Ecto neural progenitor cell (in vitro differentiated cells): ENCODE measurements around the gene C17orf78.
"Not testable (repeated sequence)": the region's sequence is repeated elsewhere in the genome, so short reads cannot be mapped to it uniquely, and the experiment has no call there.

Experiments
- DNase-seq: peaks from one replicate; pipeline ENCODE4 v3.0.0-alpha.2; 2018; ENCODE audit warnings: low spot score

C17orf78 gene

GRCh38 chr17:37375706-37376105, at the start of gene C17orf78:
C17orf78 (plus strand) TSS chr17:37375985; CDS start chr17:37376093, 108 bp downstream.
- DNase-seq: no peak

DNA sequence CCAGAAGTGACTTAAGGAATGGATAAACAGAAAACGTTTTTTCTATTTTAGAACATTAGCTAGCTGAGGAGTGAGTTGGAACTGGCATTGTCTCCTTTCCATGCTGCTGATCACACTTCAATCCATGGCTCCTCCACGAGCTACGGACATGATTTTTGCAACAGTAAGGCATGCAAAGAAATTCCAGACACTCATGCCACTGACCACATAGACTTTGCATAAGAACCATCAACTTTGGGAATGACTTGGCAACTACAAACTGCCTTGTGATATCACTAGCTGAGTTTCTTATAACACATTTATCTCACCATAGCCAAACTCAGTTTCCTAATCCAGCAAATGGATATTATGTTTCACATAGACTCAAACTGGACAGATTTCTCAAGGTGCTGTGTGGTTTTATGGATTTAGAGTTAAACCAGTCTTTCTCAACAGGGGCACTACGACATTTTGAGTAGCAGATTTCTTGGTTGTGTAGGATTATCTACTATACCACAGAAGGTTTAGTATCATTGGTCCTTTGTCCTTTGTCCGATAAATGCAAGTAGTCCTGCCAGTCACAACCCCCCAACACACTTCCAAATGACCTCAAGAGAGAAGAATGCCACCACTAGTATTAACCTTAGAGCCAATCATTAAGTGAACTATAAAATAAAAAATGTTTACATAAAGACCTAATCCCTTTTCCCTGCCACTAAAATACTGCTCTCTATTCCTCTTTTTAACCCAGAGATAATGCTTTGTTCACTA, 48.3 kb upstream of the C17orf78 start:
- DNase-seq: no peak

GRCh38 chr17:37338847-37339246, 36.9 kb upstream of the C17orf78 start:
- DNase-seq: no peak

- no peak for DNase-seq
Observed at GRCh38 chr17:37339321-37339720, 36.5 kb upstream of the C17orf78 start.

DNA sequence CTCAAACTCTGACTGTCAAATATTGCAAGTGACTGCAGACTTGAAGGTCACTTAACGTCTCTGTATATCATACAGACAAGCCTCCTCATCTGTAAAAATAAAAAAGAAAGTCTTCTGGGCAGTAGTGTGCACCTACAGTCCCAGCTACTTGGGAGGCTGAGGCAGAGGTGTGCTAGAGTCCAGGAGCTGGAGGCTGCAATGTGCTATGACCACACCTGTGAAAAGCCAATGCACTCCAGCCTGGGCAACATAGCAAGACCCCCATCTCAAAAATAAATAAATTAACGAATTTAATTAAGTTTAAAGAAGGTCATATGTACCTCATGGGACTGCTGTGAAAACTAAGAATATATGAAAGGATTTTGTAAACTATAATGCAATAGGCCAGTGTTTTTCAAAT, 35.0 kb upstream of the C17orf78 start:
- DNase-seq: no peak

GRCh38 chr17:37342589-37342988, 33.2 kb upstream of the C17orf78 start:
- no peak for DNase-seq

GRCh38 chr17:37344519-37344918, 31.3 kb upstream of the C17orf78 start:
- no peak for DNase-seq

DNA sequence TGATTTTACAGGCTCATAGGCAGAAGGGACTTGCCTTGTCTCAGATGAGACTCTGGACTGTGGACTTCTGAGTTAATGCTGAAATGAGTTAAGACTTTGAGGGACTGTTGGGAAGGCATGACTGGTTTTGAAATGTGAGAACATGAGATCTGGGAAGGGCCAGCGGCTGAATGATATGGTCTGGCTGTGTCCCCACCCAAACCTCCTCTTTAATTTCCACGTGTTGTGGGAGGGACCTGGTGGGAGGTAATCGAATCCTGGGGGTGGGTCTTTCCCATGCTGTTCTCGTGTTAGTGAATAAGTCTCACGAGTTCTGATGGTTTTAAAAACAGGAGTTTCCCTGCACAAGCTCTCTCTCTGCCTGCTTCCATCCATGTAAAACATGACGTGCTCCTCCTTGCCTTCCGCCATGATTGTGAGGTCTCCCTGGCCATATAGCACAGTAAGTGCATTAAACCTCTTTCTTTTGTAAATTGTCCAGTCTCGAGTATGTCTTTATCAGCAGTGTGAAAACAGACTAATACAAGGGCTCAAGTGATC, 28.9 kb upstream of the C17orf78 start:
- not testable (repeated sequence) for DNase-seq

DNA sequence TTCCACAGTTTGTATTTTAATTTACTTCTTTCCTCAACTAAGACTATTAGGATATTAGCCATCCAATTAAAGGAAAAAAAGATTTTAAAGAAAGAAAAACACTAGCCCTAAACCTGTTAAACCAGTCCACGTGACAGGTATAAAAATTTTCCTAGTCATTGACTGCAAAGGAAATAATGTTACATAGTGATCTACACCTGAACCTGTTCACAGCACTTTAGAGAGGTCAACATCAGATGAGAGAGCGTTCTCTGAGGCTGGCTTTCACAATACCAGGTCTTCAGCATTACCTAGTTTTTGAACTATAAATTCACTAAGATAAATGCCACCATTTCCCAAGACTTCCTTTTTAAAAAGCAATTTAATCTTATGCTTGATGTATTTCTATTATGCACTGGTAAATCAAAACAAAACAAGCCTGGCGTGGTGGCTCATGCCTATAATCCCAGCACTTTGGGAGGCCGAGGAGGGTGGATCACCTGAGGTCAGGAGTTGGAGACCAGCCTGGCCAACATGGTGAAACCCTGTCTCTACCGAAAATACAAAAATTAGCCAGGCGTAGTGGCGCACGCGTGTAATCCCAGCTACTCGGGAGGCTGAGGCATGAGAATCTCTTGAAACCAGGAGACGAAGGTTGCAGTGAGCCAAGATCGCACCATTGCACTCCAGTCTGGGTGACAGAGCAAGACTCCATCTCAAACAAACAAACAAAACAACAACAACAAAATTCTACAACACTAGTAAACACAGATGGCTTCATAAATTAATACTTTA, 18.8 kb upstream of the C17orf78 start:
- DNase-seq: not testable (repeated sequence)

- DNase-seq: peak; percentile 93
Observed at GRCh38 chr17:37358098-37358829, 17.5 kb upstream of the C17orf78 start.

- DNase-seq: peak; percentile 100
Observed at GRCh38 chr17:37358830-37359681, 16.7 kb upstream of the C17orf78 start.

DNA sequence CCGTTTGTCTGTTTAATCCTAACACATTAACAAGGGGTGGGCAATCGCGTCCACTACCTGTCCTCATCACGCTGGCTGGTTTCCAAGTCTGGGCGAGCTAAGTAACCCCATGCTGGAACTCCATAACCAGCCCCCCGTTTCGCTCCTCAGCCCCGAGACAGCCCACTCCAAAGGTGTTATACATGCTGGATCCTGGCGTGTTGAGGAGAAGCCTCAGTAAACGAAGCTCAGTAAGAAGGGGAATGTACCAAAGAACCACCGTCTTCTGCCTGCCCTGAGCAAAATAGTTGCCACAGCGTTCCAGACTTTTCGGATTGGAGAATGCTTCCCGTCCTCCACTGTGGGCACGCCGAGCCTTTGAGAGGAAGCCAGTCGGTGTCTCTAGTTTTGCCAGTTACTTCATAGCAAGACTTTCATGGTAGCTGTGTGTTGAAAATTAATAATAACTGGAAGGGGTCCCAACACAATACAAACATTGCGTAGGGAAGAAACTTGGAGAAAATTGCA, 16.1 kb upstream of the C17orf78 start:
- DNase-seq: no peak

GRCh38 chr17:37360632-37361031, 15.2 kb upstream of the C17orf78 start:
- DNase-seq: no peak

- DNase-seq: no peak
Observed at GRCh38 chr17:37361543-37361942, 14.2 kb upstream of the C17orf78 start.

- DNase-seq: no peak
Observed at GRCh38 chr17:37365589-37365988, 10.2 kb upstream of the C17orf78 start.

DNA sequence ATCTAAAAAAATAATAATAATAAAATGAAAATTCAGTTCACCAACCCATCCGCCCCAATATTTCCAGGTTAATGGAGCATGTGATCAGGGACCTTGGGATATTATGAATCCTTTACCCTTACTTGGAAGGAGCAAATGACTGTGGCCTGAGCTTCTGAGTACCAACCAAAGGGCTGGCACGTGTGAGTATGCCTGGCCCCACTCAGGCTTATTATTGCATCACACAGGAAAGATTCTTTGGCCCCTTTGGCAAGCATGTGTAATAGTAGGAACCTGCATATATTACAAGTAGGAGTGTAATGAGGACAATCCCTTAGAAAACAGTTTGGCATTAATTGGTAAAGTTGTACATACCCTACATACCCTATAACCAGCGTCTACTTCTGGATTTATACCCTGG, 7.2 kb upstream of the C17orf78 start:
- no peak for DNase-seq

GRCh38 chr17:37373530-37374159, 2.1 kb upstream of the C17orf78 start:
- DNase-seq: peak; percentile 78

DNA sequence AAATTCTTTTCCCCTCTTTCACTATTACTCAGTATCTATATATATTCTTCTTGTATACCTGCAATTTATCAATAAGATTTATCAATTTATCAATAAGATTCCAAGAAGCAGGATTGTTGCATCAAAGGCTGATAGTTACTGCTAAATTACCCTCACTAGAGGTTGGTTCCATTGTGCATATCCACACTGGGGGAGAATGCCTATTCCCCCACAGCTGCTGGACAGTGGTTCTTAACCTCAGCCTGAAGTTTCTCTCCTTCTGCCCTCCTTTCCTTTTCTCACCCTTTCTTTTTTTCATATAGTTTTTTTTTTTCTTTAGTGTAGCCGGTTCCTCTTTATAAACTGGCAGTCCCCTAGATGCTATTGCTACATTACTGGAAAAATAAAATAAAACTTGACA, 6.3 kb downstream of the C17orf78 start:
- no peak for DNase-seq

DNA sequence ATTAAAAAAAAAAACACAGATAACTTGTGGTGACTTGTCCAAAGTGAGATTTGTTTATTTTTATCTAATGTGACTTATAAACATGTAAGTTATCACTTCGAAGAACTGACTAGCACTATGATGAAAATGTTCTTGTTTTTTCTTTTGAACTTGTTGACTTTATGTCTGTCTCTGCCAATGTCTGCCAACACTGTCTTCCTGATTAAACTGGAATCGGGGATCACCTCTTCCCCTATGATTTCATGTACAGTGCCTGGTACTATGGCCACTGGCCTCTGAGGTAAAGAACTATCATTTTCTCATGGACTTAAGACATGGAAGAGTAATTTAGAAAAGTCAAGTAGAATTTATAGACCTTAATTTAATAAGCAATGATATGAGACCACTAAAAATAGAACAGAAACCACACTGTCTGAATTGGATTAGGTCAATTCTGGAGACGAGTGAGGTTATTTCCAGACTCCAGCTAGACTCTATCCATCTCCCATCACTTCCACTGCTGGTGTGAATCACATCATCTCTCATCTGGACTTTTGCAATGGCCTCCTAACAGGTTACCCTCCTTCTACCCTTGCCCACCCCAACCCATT, 8.9 kb downstream of the C17orf78 start:
- no peak for DNase-seq

DNA sequence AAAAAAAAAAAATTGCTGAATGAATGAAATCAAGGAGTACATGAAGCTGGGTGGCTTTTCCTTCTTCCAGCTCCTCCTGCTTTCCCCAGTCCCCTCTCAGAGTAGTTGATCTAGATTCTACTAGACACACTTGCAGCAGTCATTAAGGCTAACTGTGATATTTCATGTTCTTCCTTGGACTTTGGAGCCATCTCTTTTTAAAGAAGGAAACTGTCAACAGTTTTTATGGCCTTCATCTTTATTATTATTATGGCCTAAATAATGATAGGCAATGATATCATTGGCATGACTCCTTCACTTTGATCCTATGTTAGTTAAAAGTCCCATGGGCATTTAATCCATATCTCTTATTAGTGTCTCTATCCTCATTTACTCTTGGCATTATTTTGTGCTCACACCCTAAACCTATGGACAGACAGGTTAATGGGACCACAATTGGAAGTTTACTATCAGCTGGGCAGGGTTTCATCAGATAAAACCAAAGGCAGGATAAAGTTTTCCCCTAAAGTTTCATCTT, 9.7 kb downstream of the C17orf78 start:
- DNase-seq: no peak
